Stimulated activated CD4-positive, alpha-beta T cell treated with anti-CD3 and anti-CD28 coated beads, TNF-alpha, amount 100 ng/mL, for 4 hours (primary cell): ENCODE measurements around the gene PLET1.

Experiments used
- DNase-seq, 3 experiments: peaks; one replicate each; pipeline ENCODE4 v3.0.0-alpha.2; 2020; ENCODE audit warnings: low read depth in 3 of 3

PLET1 gene, protein sequence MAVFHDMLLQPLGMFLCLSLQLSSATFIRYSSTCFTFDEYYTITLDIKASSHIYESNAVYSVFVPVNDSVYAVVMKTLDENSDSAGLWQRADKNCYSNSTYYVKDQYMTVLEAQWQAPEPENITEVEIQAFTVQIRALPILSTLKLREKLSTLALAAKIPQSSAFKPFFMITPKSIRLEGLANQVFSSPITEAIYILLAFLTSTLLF

GRCh38 chr11:112260490-112260889 lies at the start of gene PLET1:
TSS of gene PLET1 (minus strand) at chr11:112260860. CDS start at chr11:112260589, 271 bp downstream.
- DNase-seq = no peak

GRCh38 chr11:112310419-112310818 lies 49.8 kb upstream of the PLET1 start:
- DNase-seq = no peak

DNA sequence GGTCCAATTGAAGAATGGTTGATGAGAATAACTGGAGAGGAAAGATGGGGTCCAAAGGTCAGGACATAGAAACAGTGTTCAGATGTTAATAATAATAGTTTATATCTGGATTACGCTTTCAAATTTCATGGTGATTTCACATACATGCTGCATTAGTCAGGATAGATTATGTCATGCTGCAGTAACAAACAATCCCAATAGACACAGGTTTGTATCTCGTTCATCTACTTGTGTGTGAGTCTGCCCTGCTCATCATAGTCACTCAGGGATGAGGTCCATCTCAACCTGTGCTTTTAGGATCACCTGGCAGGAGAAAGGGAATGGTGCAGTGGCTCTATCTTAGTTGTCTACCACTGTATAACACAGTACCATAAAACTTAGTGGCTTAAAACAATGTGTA lies 48.0 kb upstream of the PLET1 start:
- DNase-seq = no peak

DNA sequence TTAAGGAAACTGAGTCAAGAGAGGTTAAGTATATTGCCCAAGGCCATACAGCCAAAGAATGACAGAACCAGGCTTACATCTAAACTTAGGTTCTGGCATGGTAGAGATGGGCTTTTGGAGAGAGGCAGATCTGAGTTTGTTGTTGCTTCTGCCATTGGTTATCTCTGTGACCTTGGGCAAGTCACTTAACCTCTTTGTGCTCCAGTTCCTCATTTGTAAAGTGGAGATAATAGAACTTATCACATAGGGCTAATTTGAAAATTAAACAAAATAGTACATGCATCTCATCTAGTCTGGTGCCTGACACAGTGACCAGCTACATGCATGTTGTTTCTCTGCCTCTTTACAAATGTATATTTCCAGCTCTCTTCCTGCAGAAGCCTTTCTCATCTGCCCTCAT lies 47.0 kb upstream of the PLET1 start:
- DNase-seq = no peak

GRCh38 chr11:112306230-112306629 lies 45.6 kb upstream of the PLET1 start:
- no peak for DNase-seq

DNA sequence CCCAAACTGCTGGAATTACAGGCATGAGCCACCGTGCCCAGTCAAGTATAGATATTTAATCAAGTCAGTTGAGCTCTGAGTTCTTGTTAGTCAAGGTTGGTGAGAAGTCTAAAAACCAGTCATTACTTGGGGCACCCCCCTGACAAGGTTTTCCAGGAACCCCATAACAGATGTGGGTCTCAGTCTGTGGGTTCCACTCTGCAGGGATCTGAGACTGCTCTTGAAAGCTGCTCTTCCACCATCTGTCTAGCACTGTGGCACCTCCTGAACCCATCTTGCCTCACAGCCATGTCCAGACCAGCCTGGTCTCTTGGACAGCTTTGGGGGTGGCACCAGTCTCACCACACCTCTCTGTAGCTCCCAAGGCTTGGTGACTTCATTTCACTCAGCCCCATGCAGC lies 44.3 kb upstream of the PLET1 start:
- no peak for DNase-seq

DNA sequence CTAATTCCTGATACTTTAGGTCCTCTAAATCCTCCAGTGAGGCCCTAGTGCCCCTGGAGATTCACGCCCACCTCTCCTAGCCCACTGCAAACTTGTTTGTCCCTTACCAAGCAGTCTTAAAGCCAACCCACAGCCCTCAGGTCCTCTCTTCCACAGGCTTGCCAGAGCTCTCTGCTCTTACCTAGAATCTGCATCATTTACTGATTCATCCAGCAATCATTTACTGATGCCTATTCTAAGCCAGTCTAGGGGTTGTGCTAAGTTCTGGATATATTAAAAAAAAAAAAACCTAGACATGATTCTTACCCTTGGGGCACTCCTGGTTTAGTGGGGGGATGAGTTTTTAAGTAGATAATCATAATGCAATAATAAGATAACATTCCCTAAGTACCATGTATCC lies 43.0 kb upstream of the PLET1 start:
- DNase-seq = no peak

DNA sequence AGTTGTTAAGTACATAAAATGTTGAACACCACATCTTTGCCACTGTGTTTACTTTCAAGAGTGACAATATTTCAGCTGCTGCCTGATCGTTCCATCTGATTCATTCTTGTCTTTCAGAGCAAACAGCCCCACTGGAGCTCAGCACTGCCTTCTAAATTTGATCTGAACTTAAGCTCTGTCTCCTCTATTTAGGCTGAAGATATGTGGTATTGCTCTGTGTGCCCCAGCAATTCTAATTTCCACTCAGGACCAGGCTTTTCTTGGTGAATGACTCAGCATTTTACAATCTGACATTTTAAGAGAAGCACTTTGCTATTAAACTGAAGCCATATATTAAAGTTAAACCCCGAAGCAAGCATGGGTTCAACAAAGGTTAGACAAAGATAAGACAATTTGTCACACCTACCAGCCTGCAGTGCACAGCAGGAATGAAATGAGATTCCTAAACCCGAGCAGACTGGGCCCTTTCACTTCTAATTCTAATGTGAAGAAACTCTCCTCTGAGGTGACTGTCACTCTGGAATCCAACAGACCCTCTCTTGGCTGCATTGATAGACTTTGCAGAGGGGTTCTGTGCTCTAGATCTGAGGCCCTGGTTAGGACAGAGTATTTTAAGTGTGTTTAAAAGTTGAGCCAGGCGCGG lies 41.7 kb upstream of the PLET1 start:
- no peak for DNase-seq

DNA sequence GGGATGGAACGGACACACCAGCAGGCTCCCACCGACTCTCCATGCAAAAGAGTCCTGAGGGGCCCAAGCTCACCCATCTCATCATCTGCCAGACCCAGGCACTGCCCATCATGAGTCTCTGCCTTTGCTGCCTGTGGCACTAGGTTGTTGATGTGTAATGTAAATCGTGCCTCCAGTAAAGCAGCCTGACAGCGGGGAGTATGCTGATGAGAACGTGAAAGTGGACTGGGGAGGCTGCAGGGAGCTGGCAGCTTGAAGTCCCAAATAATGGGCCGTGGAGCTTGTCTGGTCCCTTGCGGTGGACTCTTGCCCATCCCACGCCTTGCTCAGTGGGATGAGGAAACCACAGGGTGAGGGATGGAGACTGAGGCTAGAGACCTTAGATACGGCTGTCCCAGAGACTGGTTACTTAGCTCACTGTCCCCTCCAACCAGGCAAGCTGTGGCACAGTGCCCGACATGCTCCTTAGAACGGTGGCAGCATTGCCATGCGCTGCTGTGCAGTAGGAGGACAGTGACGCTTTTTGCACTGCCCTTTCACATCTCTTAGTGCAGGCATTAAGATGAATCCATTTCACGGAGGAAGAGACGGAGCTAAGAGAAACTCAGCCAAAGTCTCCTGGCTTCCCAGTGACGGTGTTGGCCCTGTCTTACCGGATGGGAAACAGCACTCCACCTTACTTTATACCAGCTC lies 39.6 kb upstream of the PLET1 start:
- no peak for DNase-seq

GRCh38 chr11:112298535-112298934 lies 37.9 kb upstream of the PLET1 start:
- DNase-seq = no peak

- peak in 1 of 3 experiments; percentile 10 for DNase-seq
Observed at GRCh38 chr11:112297248-112297866, 36.7 kb upstream of the PLET1 start.

DNA sequence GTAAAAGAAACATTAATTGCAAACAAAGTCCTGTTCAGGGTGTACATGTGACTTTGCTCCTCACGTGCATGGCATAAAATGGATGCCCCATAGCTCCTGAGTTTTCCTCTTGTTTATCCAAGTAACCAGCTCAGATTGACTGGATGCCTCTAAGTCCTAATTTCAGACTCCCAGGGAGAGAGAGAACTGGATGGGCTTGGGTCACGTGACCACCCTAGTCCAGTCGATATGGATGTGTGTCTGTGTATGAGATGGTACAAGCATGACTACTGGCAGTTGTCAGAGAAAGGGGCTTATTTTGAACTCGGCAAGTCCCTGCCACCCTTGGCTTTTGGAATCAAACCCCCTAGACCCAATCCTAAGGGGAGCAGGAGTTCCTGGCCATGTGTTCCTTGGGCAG lies 35.4 kb upstream of the PLET1 start:
- no peak for DNase-seq

- no peak for DNase-seq
Observed at GRCh38 chr11:112294688-112295340, 34.2 kb upstream of the PLET1 start.

DNA sequence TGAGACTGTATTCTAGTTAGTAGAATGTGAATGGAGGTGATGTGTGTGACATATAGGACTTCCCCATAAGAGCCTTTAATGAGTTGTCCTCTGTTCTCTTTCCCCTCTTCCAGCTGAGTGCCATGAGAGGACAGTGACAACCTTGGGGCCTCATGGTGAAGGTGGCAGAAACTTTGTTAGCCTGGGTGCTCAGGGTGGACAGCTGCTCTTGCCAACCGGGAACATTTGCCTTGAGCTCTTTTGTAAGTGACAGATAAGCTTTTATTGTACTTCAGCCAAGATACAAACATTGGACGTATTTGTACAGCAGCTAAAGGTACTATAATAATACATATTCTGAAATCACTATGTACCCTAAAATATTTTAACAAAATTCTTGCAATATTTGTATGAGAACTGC lies 33.0 kb upstream of the PLET1 start:
- no peak for DNase-seq

DNA sequence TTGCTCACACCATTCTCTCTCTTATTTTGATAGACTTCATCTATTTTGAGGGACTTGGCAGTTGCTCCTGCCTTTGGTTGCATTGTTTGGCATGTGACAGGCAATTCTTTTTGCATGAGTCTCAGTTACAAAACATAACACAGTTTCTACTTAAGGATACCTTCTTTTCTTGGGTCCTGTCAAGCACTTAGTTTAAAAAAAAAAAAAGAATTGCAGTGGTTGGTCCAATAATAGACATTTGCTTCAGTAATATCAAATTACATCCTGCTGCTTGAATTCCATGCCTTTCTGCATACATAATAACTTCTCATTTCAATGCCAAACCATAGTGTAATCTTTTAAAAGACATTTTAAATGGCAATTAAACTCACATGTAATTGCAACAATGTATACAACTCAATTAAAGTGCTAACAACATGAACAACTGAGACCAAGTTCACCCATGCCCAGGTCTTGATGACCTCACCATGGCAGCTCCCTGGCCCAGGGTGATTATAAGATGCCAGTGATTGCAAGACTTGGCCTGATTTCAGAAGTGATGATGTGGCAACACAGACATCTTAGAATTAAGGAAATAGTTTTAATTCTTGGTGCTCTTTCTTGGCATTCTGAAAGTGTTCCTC lies 32.2 kb upstream of the PLET1 start:
- no peak for DNase-seq

DNA sequence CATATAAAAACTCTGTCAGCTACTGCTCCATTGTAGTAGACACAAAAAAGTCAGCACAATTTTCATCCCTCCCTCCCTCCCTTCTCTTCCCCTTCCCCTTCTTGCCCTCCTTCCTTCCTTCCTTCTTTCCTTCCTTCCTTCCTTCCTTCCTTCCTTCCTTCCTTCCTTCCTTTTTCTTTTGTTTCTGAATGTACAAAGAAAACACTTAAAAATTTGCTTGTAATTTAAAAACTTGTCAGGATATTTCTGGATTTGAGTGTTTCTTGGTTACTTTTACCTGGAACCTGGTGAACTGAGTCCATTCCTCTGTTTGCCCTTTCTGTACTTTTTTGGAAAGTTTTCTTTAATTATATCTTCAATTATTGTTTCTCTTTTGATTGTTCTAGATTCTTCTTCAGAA lies 31.5 kb upstream of the PLET1 start:
- no peak for DNase-seq

DNA sequence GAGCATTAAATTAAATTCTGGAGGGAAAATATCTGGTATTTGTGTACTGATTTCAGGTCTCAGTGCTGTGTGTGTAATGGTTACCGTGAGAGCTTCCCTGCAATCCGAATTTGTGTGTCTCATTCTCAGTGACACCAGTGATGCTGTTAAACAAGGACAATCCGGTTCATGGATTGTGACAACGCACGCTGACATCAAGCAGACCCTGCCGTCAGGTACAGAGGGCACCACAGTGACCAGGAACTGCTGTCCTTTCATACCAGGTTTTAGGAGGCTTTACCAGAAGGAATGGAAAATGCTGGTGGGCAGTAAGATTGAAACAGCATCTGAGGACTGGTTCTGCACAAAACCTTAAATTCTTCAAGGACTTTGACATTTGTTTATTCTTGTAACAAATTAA lies 30.5 kb upstream of the PLET1 start:
- DNase-seq = no peak

GRCh38 chr11:112290493-112290850 lies 29.8 kb upstream of the PLET1 start:
- DNase-seq = no peak

GRCh38 chr11:112289588-112290492 lies 29.2 kb upstream of the PLET1 start:
- DNase-seq = peak; percentile 69 to 79 (median 72)

DNA sequence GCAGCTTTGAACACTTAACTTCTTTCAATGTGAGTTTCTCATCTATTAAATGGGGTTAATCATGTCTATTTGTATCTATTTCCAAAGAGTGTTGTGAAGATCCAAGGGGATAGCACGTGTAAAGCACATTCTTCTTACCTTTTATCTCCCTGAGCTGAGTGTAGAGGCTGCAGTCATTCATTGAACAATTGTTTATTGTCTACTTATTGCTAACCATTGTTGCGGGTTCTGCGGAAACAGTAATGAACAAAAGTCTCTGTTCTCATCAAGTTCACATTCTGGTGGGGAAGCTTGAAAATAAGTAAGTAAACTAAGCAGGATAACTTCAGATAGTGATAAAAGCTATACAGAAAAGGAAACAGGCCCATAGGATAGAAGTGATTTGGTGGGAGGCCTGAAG lies 27.4 kb upstream of the PLET1 start:
- DNase-seq = no peak

- no peak for DNase-seq
Observed at GRCh38 chr11:112285841-112286311, 25.2 kb upstream of the PLET1 start.
